T47D (cell line): ENCODE data around the gene RUFY2.

Experiments
- DNase-seq, 2 experiments: peaks; one replicate each; pipeline versions ENCODE4 v3.0.0 to v3.0.0-alpha.2; 2011 to 2012; ENCODE audit warnings: low read depth in 1 of 2, low spot score in 1 of 2
- JUND ChIP-seq: IDR thresholded peaks from 2 replicates; pipeline ENCODE4 v1.6.1; 2012; ENCODE audit warnings: low read depth
- in situ Hi-C: cut with HindIII; loops from 2 replicates; pipeline ENCODE4 v1.10.0; 2016; ENCODE audit warnings: low sequenced_read_pairs, low pct_unique_long_range_greater_than_20kb

The RUFY2 gene

DNA sequence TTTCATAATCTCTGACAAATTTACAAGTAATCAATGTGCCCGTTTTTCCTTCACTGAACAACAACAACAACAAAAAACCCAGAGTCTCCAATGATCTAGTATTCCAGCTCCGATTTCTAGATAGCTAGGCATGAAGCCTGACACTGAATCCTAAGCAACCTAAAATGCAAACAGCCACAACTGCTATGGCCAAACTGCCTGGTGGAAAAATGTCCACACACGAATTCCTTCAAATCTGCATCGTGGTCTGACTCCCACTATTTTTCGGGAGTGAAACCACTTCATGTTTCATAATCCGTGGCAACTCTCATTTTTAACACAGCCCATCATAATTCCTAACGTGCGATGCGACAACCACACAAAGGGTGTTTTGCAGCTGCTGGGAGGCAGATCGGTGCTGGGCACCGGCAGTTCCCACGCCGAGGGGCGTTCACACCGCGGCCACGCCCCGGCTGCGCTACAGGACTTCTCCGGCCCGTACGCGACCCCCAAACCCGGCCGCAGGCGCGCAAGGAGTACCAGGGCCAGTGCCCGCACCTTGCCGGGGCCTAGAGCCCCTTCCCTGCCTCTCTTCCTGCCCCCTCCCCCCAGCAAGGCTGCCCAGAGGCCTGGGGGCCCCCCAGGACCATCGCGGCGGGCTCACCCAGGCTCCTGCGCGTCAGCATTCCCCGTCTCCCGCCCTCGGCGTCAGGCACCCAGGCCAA lies 814 bp downstream of the RUFY2 start:
- DNase-seq, result peak; percentile 60 to 74
- no peak for TF ChIP-seq JUND
- in situ Hi-C loops, result no loop called here

DNA sequence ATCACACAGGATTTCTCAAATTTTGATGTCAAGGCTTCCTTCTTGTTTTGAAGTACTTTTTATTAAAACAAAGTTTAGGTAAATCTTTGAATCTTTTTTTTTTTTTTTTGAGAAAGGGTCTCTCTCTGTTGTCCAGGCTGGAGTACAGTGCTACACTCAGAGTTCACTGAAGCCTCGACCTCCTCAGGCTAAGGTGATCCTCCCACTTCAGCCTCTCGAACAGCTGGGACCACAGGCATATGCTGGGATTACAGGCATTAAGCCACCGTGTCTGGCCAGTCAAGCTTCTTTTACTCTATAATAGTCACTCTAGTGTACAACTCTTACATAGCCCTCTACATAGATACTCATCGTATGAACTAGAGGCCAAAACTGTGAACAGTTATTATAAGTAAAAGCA lies 3.4 kb downstream of the RUFY2 start:
- no peak for TF ChIP-seq JUND
- in situ Hi-C loops, result no loop called here
- no peak for DNase-seq

DNA sequence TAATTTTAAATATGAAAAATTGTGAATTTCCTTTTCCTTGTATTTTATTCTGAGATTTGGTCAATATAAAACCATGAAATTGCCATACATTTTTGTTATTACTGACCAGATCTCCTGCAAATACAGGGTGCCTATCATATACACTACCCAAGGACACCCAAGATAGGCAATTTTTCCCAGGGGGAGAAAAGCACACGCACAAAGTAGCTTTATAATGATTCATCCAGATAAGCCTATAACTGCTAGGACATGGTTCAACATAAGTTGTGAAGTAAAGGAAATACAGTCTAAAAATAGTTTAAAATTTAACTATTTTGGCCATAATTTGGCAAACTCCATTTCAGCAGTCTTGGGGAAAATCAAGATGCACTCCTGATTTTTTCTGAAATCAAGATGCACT lies 4.8 kb downstream of the RUFY2 start:
- DNase-seq, result no peak
- in situ Hi-C loops, result no loop called here
- no peak for TF ChIP-seq JUND

DNA sequence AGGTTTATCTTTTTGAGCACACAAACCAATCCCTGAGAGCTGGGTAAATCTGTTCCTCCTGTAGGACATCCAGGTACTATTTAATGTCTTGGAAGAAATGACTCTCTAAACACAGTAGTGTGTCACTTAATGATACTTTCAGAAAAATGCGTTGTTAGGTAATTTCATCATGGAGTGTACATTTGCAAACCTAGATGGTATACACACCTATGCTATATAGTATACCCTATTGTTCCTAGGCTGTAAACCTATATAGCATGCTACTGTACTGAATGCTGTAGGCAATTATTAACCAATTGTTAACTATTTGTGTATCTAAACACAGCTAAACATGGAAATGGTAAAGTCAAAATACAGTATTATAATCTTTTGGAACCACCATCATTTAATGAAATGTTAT lies 10.1 kb downstream of the RUFY2 start:
- no peak for DNase-seq
- in situ Hi-C loops, result no loop called here
- no peak for TF ChIP-seq JUND

- DNase-seq, result no peak
- in situ Hi-C loops, result no loop called here
- no peak for TF ChIP-seq JUND
These were observed 21.3 kb downstream of the RUFY2 start for GRCh38 chr10:68385740-68386139.

DNA sequence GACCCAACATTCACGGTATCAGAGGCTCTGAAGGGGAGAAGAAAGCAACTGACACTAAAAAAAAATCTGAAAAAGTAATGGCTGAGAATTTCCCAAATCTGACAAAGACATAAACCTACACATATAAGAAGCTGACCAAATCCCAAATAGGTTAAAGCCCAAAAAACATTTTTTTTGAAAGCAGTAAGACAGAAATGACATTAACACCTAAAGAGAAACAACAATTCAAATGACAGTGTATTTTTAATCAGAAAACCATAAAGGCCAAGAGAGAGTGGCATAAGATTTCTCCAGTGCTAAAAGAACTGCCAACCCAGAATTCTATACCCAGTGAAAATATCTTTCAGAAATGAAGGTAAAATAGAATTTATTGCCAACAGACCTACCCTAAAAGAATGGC lies 35.5 kb downstream of the RUFY2 start:
- TF ChIP-seq JUND, result no peak
- in situ Hi-C loops, result no loop called here
- DNase-seq, result no peak

DNA sequence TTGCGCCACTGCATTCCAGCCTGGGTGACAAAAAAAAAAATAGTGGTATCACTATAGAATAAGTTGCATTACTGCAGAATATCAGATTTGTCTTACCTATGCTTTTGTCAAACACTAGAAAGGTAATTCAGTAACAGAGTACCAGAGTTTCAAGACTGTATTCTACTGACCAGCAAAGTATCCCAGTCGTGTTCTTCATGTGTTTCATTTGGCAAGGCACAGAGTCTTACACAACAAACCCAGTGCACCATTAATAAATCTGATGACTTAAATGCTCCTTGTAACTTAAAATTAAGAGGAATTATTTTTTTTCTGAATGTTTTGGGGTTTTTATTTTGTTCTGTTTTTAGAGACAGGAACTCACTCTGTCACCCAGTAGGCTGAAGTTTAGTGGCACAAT lies 40.0 kb downstream of the RUFY2 start:
- DNase-seq, result no peak
- in situ Hi-C loops, result no loop called here

DNA sequence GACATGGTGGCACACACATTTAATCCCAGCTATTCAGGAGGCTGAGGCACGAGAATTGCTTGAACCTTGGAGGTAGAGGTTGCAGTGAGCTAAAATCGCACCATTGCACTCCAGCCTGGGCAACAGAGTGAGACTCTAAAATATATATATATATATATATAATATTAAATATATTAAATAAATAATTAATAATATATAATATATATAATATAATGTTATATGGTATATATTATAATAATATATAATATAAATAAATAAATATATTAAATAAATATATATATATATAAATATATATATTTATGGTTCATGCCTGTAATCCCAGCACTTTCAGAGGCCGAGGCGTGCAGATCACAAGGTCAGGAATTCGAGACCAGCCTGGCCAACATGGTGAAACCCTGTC lies 40.5 kb downstream of the RUFY2 start:
- in situ Hi-C loops, result no loop called here
- TF ChIP-seq JUND, result no peak
- DNase-seq, result no peak

More for the DNA sequence above, 40.0 kb downstream of the RUFY2 start:
- no peak for TF ChIP-seq JUND

- no peak for TF ChIP-seq JUND
- in situ Hi-C loops, result no loop called here
- no peak for DNase-seq
These were observed 41.5 kb downstream of the RUFY2 start for GRCh38 chr10:68365611-68366010.

DNA sequence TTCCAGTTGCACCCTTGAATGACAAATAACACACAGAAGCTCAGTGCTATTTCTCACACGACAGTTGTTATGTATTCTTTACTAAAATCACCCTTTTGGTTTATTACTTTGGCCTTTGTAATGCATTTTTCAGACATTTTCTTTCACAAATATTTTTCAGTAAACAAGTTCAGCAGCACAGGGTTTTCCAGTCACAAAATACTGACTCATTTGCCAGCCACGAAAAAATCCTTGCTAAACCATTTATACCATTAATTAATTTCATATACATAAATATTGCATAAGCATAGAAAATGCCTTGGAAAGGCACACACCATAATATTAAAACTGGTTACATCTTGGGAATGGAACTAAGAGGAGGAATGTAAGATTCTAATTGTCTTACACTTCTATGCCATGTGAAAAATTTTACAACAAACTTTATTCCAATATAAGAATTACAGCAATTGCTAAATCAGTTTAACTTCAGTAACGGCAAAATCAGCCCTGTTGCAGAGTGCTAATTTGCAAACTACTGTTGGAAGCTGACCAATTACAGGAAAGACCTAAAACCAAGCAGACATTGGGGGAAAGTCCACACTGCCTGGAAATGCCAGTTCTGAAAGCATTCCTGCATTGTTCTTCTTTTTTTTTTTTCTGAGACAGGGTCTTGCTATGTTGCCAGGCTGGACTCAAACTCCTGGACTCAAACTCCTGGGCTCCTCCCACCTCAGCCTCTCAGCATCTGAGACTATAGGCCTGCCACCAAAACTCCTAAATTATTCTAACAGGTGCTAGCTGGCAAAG lies 42.8 kb downstream of the RUFY2 start:
- in situ Hi-C loops, result no loop called here
- DNase-seq, result no peak
- TF ChIP-seq JUND, result no peak

DNA sequence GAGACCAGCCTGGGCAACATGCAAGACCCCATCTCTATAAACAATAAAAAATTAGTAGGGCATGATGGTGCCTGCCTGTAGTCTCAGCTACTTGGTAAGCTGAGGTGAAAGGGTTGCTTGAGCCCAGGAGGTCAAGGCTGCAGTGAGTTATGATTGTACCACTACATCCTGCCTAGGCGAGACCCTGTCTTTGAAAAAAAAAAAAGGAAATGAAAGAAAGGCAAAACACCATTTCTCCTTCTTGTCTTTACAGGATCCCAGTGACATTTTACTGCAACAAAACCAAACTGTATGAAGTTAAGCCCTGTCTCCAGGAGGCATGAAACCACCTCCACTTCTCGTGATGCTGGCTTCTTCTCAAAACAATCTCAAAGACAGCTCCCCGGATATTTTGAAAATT lies 44.5 kb downstream of the RUFY2 start:
- DNase-seq, result no peak
- TF ChIP-seq JUND, result no peak
- in situ Hi-C loops, result no loop called here

GRCh38 chr10:68359189-68359588 lies 47.9 kb downstream of the RUFY2 start:
- in situ Hi-C loops, result no loop called here
- DNase-seq, result no peak
- no peak for TF ChIP-seq JUND

DNA sequence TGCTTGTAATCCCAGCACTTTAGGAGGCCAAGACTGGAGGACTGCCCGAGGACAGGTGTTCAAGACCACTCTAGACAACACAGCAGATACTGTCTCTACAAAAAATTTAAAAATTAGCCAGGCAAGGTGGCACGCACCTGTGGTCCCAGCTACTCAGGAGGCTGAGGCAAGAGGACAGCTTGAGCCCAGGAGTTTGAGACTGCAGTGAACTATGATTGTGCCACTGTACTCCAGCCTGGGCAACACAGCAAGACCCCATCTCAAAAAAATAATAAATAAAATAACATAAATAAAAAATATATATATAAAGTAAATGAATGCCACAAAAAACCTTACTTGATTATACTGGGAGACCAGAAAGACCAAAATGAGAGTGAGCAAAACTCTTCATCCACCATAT lies 53.5 kb downstream of the RUFY2 start:
- TF ChIP-seq JUND, result no peak
- in situ Hi-C loops, result no loop called here
- no peak for DNase-seq
